ENCODE data around the gene GYG1.

DNA sequence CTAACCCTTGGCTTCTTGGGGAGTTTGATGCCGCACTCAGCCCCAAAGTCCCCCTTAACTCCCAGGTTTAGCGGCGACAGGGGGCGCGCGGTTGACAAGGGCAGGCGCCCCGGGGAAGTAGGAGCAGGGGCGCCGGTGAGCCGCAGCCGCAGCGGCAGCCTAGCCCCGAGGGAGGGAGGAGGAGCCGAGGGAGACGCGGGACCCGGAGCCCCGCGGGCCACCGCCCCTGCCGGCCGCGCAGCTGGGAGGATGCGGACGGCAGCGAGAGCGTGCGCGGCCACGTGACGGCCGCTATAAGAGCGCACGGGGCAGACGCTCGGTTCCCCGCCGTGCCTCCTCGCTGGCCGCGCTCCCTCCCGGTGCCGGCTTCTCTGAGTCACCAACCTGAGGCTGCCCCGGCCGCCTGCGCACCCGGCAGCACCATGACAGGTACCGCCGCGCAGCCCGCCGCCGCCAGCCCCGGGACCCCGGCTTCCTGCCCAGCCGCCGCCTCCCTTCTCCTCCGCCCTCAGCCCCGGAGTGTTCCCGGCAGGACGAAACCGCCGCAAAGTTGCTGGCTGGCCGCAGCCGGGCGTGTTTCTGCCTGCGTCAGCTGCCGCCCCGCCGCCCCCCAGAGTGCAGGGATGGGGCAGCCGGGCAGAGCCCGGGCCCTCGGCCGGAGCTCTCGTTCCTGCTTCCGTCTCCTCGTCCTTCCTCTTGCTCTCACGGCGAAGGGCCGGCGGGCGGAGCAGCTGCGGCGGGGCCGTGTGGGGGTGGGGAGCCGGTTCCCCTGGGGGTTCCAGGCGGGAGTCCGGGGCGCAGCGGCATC is at the start of gene GYG1:
- TF ChIP-seq, protein P1, sequence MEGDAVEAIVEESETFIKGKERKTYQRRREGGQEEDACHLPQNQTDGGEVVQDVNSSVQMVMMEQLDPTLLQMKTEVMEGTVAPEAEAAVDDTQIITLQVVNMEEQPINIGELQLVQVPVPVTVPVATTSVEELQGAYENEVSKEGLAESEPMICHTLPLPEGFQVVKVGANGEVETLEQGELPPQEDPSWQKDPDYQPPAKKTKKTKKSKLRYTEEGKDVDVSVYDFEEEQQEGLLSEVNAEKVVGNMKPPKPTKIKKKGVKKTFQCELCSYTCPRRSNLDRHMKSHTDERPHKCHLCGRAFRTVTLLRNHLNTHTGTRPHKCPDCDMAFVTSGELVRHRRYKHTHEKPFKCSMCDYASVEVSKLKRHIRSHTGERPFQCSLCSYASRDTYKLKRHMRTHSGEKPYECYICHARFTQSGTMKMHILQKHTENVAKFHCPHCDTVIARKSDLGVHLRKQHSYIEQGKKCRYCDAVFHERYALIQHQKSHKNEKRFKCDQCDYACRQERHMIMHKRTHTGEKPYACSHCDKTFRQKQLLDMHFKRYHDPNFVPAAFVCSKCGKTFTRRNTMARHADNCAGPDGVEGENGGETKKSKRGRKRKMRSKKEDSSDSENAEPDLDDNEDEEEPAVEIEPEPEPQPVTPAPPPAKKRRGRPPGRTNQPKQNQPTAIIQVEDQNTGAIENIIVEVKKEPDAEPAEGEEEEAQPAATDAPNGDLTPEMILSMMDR (IDR thresholded peaks at IDR 0.05), result no peak
- peak in 1 of 2 donors; percentile 12 for TF ChIP-seq POLR2A (IDR thresholded peaks at IDR 0.05)

Data from lower leg skin (tissue), 3 donors.